MM.1S (cell line): ENCODE data around the gene CIAO1.

ENCODE experiments used
- DNase-seq: peaks from one replicate; pipeline ENCODE4 v3.0.0-alpha.2; 2015
- H2AFZ ChIP-seq: fragments of 300-600 bp; sonication (generic); 2 replicates; pipeline ENCODE4 v1.6.0; 2016; ENCODE audit warnings: antibody characterized with exemption, low read length
- H3F3A ChIP-seq: fragments of 300-600 bp; sonication (generic); 2 replicates; pipeline ENCODE4 v1.6.1; 2016; ENCODE audit warnings: mild to moderate bottlenecking, antibody characterized with exemption, low read length, moderate library complexity, mixed read lengths; ENCODE audit not compliant: insufficient read depth
- H3K27ac ChIP-seq: fragments of 300-600 bp; sonication (generic); 2 replicates; pipeline ENCODE4 v1.5.1; 2016; ENCODE audit warnings: mild to moderate bottlenecking, low read length
- H3K27me3 ChIP-seq: fragments of 300-600 bp; sonication (generic); replicated peaks from 2 replicates; pipeline ENCODE4 v1.6.0; 2016; ENCODE audit warnings: low read length; ENCODE audit not compliant: insufficient read depth
- H3K36me3 ChIP-seq: fragments of 300-600 bp; sonication (generic); replicated peaks from 2 replicates; pipeline ENCODE4 v1.6.1; 2016; ENCODE audit warnings: mild to moderate bottlenecking, low read length, mixed read lengths; ENCODE audit not compliant: insufficient read depth
- H3K4me1 ChIP-seq: fragments of 300-600 bp; sonication (generic); 2 replicates; pipeline ENCODE4 v1.6.1; 2016; ENCODE audit warnings: low read length, mixed read lengths
- H3K4me2 ChIP-seq: fragments of 300-600 bp; sonication (generic); 2 replicates; pipeline ENCODE4 v1.6.0; 2016; ENCODE audit warnings: low read depth, low read length
- H3K4me3 ChIP-seq: fragments of 300-600 bp; sonication (generic); 2 replicates; pipeline ENCODE4 v1.5.1; 2016; ENCODE audit warnings: low read length, mixed read lengths
- H3K79me2 ChIP-seq: fragments of 300-600 bp; sonication (generic); 2 replicates; pipeline ENCODE4 v1.6.1; 2016; ENCODE audit warnings: mixed run types, low read length, mixed read lengths
- H3K9ac ChIP-seq: fragments of 300-600 bp; sonication (generic); 2 replicates; pipeline ENCODE4 v1.6.1; 2016; ENCODE audit warnings: low read length, mixed read lengths
- H3K9me2 ChIP-seq: fragments of 300-600 bp; sonication (generic); replicated peaks from 2 replicates; pipeline ENCODE4 v1.6.1; 2016; ENCODE audit warnings: mild to moderate bottlenecking, low read length, mixed read lengths; ENCODE audit not compliant: insufficient read depth
- H3K9me3 ChIP-seq: fragments of 300-600 bp; sonication (generic); replicated peaks from 2 replicates; pipeline ENCODE4 v1.6.1; 2016; ENCODE audit warnings: mild to moderate bottlenecking, low read length, mixed read lengths; ENCODE audit not compliant: insufficient read depth
- H4K20me1 ChIP-seq: fragments of 300-600 bp; sonication (generic); 2 replicates; pipeline ENCODE4 v1.6.1; 2016; ENCODE audit warnings: mild to moderate bottlenecking, low read length, moderate library complexity, mixed read lengths; ENCODE audit not compliant: insufficient read depth
- EZH2 ChIP-seq: fragments of 300-600 bp; sonication (generic); optimal IDR thresholded peaks from 2 replicates; pipeline ENCODE3; 2017; ENCODE audit warnings: low read depth, mild to moderate bottlenecking, antibody characterized with exemption, low read length, mixed read lengths
- EZH2phosphoT487 ChIP-seq: fragments of 300-600 bp; sonication (generic); IDR thresholded peaks from 2 replicates; pipeline ENCODE4 v1.6.1; 2018; ENCODE audit warnings: antibody characterized with exemption, low read length
- TF ChIP-seq, protein P1 (sequence below): fragments of 300-600 bp; sonication (generic); IDR thresholded peaks from 2 replicates; pipeline ENCODE4 v1.5.1; 2016; ENCODE audit warnings: antibody characterized with exemption, low read length, mixed read lengths

The CIAO1 gene

DNA sequence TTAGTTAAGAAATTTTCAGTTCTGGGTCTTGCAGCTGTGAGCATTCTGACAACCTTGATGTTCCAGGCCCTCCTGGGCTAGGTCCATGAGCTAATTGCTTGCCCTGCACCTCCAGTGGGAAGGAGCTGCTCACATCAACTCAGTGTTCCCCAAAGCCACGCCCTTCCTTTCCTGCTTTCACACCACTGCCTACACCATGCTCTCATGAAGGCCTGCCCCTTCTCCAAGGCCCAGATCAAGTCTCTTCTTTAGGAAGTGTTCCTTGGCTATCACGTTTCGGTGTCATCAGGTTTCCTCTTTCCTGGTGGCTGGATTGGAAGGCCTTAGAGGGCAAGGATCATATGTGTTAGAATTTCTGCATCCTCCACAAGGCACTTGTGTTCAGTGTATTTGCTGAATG, 19.0 kb upstream of the CIAO1 start:
- no peaks in the 10 kb centered on the region for H4K20me1 ChIP-seq
- no peaks in the 10 kb centered on the region for H3K27me3 ChIP-seq
- H3K4me1 ChIP-seq, result peaks cover 54% of the 10 kb centered on the region
- no peak for DNase-seq
- H3K9ac ChIP-seq, result no peak overlapping the region
- no peaks in the 10 kb centered on the region for H3K9me2 ChIP-seq
- H3K36me3 ChIP-seq, result no peaks in the 10 kb centered on the region
- peak overlapping the region; percentile 61; the same call in 1 of the 2 replicates for H3K27ac ChIP-seq
- H2AFZ ChIP-seq, result no peak overlapping the region
- TF ChIP-seq EZH2 (no peak), EZH2phosphoT487 (no peak)
- TF ChIP-seq, protein P1, sequence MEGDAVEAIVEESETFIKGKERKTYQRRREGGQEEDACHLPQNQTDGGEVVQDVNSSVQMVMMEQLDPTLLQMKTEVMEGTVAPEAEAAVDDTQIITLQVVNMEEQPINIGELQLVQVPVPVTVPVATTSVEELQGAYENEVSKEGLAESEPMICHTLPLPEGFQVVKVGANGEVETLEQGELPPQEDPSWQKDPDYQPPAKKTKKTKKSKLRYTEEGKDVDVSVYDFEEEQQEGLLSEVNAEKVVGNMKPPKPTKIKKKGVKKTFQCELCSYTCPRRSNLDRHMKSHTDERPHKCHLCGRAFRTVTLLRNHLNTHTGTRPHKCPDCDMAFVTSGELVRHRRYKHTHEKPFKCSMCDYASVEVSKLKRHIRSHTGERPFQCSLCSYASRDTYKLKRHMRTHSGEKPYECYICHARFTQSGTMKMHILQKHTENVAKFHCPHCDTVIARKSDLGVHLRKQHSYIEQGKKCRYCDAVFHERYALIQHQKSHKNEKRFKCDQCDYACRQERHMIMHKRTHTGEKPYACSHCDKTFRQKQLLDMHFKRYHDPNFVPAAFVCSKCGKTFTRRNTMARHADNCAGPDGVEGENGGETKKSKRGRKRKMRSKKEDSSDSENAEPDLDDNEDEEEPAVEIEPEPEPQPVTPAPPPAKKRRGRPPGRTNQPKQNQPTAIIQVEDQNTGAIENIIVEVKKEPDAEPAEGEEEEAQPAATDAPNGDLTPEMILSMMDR, result no peak
- H3K4me3 ChIP-seq, result no peak overlapping the region
- no peaks in the 10 kb centered on the region for H3K9me3 ChIP-seq
- H3K79me2 ChIP-seq, result no peaks in the 10 kb centered on the region
- H3F3A ChIP-seq, result peaks cover 32% of the 10 kb centered on the region
- no peak overlapping the region for H3K4me2 ChIP-seq

DNA sequence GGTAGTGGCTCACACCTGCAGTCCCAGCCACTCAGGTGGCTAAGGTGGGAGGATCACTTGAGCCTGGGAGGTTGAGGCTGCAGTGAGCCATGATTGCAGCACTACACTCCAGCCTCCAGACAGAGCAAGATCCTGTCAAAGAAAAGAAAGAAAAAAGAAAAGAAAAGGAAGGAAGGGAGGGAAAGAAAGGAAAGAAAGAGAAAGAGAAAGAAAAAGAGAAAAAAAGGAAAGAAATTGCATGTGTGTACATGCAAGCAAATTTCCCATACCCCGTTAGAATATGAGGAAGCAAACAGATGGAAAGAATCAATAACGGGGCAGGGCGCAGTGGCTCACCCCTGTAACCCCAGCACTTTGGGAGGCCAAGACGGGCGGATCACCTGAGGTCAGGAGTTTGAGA, 18.1 kb upstream of the CIAO1 start:
- Histone ChIP-seq H3K9me3 (no peaks in the 10 kb centered on the region), H3K9me2 (no peaks in the 10 kb centered on the region), H3K4me1 (peaks cover 56% of the 10 kb centered on the region), H3K27me3 (no peaks in the 10 kb centered on the region), H3K4me3 (no peak overlapping the region), H3K4me2 (no peak overlapping the region), H3K9ac (no peak overlapping the region), H2AFZ (no peak overlapping the region), H3F3A (peaks cover 24% of the 10 kb centered on the region), H3K79me2 (no peaks in the 10 kb centered on the region), H3K36me3 (no peaks in the 10 kb centered on the region; the same call in 1 of the 2 replicates), H3K27ac (no peak overlapping the region), H4K20me1 (no peaks in the 10 kb centered on the region)
- TF ChIP-seq, protein P1, result no peak
- TF ChIP-seq EZH2 (no peak), EZH2phosphoT487 (no peak)
- DNase-seq, result no peak

DNA sequence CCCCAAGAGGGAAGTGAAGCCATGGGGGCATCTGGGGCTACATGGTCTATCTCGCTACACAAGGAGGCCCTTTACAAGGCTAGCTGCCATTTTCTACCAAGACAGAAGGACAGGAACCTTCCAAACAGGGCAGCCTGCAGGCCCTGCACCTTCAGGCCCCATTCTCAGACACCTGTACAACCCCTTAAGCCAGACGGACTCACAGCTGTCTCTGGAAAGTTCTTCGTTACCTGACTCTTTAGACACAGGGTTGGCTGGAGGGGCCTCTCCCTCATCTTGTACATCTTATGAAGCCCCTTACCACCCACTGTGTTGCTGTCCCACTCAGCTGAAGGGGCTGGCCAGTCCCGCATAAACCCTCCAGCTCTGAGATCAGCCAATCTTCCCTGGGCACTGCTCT, 17.4 kb upstream of the CIAO1 start:
- H3K36me3 ChIP-seq, result no peaks in the 10 kb centered on the region; the same call in 1 of the 2 replicates
- no peaks in the 10 kb centered on the region for H4K20me1 ChIP-seq
- H3K9me2 ChIP-seq, result no peaks in the 10 kb centered on the region
- no peak overlapping the region for H3K27ac ChIP-seq
- peaks cover 48% of the 10 kb centered on the region for H3K4me1 ChIP-seq
- TF ChIP-seq EZH2phosphoT487 (no peak), EZH2 (no peak)
- TF ChIP-seq, protein P1, result no peak
- H3F3A ChIP-seq, result peaks cover 17% of the 10 kb centered on the region
- no peak overlapping the region for H3K4me3 ChIP-seq
- H2AFZ ChIP-seq, result no peak overlapping the region
- no peaks in the 10 kb centered on the region for H3K27me3 ChIP-seq
- H3K9ac ChIP-seq, result no peak overlapping the region
- no peak overlapping the region for H3K4me2 ChIP-seq
- DNase-seq, result no peak
- H3K9me3 ChIP-seq, result no peaks in the 10 kb centered on the region
- H3K79me2 ChIP-seq, result no peaks in the 10 kb centered on the region
